Measurements from ENCODE around the gene ANKRD26. TPM values are rescaled to one million over a fixed set of nuclear protein-coding genes. Genes with fewer than 3 reads are reported as not detected.

Gene ANKRD26
- 5.2 and 8.7 TPM in 2 replicates for total RNA-seq

DNA sequence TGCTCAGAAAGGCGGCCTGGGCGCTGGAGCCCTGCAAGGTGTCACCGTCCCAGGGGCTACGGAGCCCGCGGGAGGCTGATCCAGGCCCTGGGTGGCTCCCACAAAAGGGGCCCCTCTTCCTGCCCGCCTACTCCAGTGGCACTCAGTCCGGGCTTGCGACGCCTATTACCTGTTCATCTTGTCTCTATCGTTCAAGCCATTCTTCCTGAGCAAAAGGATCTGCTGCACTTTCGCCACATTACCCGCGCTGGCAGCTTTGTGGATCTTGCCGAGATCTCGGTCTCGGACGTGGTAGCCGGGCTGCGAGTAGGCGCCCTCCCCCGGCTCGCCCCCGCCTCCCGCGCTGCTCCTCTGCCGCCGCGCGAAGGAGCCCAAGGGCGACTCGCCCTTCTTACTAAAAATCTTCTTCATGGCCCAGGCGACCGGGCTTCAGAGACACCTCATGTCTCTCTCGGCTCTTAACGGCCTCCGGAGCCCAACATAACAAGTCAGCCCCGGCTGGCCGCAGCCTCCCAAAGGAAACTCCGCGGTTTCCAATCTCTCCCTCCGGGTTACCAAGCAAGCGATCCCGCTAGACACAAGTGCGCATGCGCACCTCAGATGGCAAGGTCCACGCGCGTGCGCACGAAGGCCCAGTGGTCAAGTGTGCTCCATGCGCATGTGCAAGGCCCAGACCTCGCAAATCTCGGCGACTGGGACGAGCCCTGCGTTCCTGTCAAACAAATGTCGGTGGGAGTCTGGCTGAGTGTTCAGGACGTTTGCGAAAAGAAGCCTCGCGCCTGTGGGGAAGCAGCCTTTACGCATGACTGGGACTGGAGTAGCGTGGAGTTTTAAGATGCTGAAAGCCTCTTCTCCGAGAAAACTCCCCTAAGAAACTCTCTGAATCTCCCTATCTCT lies at the start of gene ANKRD26:
TSS of gene ANKRD26 (minus strand) at position 579 of the 897 bp plus-strand sequence. CDS start at position 411, 168 bp downstream.

Other genes with a start within 250 kb of the ANKRD26 start
- 20.3 and 25.7 TPM in 2 replicates for gene ABI1, start 239.5 kb downstream of the ANKRD26 start, total RNA-seq
- gene YME1L1, start 53.9 kb upstream of the ANKRD26 start, total RNA-seq, result 53.4 and 91.4 TPM in 2 replicates
- gene MASTL, start 54.9 kb upstream of the ANKRD26 start, total RNA-seq, result 3.9 and 5.8 TPM in 2 replicates
- 19.4 and 21.4 TPM in 2 replicates for gene ACBD5, start 140.3 kb upstream of the ANKRD26 start, total RNA-seq

All from bronchial smooth muscle cell (primary cell).